HG03045 (cell line): ENCODE data around the gene CAPN9.
"Not testable (repeated sequence)": the region's sequence is repeated elsewhere in the genome, so short reads cannot be mapped to it uniquely, and the experiment has no call there.

Experiments used
- ATAC-seq: cut with Tn5 transposase; IDR thresholded peaks from one replicate; pipeline ENCODE4 v1.9.1; 2021; ENCODE audit warnings: mild to moderate bottlenecking, moderate library complexity; ENCODE audit not compliant: unreplicated experiment

Gene CAPN9, protein sequence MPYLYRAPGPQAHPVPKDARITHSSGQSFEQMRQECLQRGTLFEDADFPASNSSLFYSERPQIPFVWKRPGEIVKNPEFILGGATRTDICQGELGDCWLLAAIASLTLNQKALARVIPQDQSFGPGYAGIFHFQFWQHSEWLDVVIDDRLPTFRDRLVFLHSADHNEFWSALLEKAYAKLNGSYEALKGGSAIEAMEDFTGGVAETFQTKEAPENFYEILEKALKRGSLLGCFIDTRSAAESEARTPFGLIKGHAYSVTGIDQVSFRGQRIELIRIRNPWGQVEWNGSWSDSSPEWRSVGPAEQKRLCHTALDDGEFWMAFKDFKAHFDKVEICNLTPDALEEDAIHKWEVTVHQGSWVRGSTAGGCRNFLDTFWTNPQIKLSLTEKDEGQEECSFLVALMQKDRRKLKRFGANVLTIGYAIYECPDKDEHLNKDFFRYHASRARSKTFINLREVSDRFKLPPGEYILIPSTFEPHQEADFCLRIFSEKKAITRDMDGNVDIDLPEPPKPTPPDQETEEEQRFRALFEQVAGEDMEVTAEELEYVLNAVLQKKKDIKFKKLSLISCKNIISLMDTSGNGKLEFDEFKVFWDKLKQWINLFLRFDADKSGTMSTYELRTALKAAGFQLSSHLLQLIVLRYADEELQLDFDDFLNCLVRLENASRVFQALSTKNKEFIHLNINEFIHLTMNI

DNA sequence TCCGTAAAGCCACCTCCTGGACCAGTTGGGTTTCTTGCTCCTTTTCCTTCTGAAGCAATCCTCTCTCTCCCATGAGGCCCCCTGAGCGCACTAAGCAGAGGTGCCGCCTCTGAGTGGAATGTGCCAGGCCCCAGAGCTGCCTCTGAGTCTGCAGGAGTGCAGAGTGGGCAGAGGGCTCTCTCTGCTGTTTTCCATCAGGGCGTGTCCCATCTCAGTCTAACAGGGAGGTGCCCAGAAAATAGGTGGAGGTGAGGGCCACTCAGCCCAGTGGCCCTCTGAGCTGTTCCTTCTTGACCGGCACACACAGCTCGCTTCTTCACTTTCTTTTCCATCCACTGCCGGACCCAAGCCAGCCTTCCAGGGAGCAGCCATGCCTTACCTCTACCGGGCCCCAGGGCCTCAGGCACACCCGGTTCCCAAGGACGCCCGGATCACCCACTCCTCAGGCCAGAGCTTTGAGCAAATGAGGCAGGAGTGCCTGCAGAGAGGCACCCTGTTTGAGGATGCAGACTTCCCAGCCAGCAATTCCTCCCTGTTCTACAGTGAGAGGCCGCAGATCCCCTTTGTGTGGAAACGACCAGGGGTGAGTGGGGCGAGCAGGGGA is at the start of gene CAPN9:
TSS of gene CAPN9 (plus strand) at position 262 of the 604 bp plus-strand sequence. CDS start at position 371, 109 bp downstream.
- ATAC-seq, result no peak

DNA sequence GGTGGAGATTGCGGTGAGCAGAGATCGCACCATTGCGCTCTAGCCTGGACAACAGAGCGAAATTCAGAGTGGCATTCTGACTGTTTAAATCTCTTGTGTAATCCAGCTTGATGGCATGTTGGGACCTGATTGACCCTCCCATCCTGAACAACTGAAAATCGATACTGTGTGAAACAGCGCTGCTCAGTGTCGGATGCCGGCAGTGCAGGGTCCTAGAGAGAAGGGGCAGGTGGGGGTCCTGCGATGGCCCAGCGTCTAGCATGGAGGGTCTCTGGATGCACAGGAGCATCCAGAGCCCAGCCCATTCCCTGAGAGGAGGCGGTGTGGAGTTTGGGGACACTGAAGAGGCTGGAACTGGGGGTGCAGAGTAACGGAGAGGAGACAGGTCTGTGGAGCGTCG is 49.1 kb upstream of the CAPN9 start:
- no peak for ATAC-seq

DNA sequence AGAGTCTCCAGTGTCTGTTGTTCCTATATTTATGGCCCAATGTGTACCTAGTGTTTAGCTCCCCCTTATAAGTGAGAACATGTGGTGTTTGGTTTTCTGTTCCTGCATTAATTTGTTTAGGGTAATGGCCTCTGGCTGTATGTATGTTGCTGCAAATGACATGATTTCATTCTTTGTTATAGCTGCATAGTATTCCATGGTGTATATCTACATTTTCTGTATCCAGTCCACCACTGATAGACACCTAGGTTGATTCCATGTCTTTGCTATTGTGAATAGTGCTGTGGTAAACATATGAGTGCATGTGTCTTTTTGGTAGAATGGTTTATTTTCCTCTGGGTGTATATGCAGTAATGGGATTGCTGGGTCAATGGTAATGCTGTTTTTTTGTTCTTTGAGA is 48.2 kb upstream of the CAPN9 start:
- not testable (repeated sequence) for ATAC-seq

DNA sequence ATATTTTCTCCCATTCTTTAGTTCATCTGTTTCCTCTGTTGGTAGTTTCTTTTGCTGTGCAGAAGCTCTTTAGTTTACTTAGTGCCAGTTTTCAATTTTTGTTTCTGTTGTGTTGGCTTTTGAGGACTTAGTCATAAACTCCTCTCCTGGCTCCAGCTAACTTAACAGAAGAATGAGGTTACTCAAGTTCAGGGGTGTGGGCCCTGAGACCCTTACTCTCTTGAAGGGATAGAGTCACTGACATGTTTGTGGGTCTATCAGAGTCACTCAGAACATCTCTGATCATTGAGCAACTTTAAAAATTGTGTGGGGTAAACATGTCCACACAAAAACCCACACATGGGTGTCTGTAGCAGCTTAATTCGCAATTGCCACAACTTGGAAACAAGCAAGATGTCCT is 47.5 kb upstream of the CAPN9 start:
- ATAC-seq, result no peak

DNA sequence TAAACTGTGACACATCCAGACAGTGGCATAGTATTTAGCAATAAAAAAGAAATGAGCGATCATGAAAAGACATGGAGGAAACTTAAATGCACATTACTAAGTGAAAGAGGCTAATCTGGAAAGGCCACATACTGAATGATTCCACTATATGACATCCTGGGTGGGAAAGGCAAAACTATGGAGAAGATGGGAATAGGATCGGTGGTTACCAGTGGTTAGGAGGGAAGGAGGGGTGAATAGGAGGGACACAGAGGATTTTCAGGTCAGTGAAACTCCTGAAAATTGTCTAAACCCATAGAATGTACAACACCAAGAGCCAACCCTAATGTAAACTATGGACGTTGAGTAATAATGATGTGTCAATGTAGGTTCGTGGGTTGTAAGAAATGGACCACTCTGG is 47.1 kb upstream of the CAPN9 start:
- no peak for ATAC-seq

DNA sequence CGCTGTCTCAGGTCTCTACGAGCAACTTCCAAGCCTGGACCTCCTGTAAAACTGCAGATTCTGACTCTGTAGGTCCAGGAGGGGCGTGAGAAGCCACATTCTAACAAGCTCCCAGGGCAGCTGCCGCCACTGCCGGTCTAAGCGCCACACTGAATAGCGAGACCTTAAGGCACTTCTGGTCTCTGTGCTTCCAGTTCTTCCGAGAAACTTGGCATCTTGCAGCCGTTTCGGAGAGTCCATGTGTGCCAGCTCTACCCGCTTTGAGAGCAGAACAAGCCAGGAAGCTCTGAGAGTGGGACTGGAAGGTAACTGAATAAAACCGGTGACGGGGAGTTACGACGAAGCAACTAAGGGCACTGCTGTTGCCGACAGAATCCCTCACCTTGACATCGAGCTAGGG is 45.8 kb upstream of the CAPN9 start:
- ATAC-seq, result no peak

DNA sequence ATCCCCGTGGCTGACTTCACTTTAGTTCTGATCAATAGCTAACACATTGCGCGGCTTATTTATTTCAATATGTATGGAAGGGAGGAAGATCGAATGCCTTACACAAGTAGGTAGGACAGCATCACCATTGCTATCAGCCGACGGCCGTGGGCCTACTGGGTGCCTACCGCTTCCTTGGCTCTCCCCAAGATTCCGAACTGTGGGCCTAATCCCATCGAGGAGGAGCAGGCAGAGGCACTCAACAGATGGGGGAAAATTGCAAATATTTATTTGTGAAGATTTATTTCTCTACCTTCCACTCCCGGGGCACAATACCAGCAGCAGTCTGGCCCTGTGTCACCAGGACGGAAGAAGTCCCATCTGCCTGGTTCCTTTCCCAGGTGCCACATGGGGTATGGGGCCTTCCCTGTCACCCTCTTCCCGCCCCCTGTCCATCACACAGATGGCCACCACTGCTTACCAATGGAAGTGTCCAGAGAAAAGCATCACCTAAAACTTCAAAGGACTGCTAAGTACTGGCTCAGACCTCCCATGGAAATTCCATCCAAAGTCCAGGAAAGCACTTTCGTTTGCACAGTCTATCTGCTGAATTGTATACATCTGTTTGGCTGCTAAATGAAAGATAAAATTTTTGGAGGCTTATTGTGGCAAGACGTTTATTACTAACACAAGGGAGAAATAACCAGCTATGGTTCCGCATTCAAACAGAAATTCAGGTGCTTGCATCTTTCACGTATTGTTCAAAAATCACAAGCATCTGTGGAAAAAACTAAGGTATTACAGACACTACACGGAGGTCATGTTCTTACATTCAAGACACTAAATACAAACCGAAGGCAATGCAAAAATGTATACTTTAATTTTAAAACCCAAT is 45.1 kb upstream of the CAPN9 start:
- ATAC-seq, result no peak

DNA sequence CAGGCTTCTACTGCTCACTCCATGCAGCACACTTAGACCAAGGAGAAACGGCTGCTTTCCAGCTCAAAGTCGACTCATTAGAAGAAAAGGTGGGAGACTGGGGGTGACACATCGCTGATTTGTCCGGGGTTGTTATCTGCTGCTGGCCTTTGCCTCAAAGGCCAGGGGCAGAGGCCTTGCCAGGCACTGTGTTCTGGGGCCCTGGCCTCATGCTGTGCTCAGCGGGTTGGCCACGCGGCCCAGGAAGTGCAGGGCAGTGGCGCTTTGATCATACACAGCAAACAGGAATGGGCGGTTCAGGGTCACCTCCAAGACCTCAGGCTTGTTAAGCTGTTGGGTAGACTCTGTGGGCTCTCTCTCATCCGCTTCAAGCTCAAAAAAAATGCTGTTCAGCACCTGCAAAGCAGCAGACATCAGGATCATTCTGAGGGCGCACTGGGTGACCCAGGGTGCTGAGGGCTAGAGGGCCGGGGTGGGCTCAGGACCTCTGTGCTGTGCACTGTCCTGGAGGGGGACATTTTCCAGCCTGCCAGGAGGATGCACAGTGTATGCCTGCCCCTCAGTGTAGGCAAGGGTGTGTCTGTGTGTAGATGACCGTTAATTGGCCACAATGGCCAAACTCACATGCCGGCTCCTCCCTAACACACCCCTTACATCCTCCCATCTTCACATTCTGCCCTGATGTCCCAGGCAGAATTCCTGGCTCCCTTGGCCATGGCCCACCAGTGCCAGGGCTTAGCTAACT is 44.1 kb upstream of the CAPN9 start:
- no peak for ATAC-seq

DNA sequence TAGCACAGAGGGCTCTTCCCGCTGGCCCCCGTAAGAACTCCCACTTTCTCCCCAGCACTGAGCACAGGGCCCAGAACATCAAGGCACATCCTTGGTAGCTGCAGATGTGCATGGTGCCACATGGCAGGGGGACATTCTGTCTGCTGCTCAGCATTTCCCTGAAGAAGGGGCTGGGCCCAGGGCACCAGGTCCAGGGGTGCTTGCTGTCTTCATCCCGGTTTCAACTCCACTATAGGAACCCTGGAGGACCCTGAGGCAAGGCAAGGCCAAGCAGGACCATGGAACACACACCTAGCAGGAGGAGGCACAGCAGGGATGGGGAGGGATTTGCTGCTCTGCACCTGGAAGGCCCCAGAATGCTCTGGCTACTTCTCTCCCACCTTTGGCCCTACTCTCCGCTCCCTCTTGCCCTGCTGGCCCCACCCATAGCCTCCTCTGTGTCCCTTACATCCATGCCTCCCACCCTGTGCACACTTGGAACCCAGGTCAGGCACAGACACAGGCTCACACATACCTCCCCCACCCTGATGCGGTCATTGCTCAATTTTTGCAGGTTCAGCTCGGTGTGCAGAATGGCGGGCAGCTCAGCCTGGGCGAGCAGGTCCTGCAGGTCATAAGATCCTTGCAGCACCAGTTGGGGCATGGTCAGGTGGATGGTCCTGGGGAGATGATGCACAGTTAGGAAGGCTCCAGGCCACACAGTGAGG is 43.4 kb upstream of the CAPN9 start:
- no peak for ATAC-seq

DNA sequence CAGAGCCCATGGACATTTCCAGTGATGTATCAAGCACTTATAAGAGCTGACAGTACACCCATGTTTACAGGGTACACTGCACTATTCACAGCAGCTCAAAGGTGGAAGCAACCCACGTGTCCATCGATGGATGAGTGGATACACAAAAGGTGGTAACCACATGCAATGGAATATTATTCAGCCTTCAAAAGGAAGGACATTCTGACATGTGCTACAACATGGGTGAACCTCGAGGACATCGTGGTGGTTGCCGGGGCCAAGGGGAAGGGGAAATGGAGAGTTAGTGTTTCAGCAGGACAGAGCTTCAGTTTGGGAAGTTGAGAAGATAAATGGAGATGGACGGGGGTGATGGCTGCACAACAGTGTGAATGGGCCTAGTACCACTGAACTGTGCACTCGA is 42.4 kb upstream of the CAPN9 start:
- ATAC-seq, result no peak

DNA sequence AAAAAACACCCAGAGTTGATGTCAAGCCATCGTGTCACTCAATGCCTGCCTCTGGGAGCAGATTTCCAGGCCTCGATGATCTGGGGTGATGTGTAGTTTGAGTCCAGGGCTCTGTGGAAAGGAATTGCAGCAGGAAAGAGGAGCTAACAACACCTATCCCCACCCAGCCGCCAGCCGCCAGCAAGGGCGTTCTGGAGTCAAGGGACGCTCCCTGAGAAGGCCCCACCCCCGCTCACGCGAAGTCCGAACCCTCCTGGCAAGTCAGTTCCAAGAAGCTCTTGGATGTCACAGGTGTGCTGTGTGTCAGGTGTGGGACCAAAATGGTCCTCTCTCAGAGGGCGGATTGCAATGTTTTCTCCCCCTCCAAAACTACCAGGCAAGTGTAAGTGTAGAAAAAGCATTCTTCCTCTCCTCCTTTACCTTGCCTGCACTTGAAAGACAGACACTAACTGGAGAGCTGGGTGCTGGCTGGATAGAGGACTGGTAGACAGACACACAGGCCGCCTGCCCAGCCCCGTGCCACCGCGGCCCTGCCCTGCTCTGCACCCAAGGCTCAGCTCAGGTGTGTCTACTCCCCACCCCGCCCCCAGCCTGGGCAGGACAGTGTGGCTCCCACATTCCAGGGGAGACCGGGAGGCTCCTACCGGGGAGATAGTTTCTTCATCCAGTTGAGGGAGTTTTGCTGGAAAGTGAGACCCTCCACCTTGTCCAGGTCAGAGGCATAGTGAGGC is 41.7 kb upstream of the CAPN9 start:
- ATAC-seq, result no peak

DNA sequence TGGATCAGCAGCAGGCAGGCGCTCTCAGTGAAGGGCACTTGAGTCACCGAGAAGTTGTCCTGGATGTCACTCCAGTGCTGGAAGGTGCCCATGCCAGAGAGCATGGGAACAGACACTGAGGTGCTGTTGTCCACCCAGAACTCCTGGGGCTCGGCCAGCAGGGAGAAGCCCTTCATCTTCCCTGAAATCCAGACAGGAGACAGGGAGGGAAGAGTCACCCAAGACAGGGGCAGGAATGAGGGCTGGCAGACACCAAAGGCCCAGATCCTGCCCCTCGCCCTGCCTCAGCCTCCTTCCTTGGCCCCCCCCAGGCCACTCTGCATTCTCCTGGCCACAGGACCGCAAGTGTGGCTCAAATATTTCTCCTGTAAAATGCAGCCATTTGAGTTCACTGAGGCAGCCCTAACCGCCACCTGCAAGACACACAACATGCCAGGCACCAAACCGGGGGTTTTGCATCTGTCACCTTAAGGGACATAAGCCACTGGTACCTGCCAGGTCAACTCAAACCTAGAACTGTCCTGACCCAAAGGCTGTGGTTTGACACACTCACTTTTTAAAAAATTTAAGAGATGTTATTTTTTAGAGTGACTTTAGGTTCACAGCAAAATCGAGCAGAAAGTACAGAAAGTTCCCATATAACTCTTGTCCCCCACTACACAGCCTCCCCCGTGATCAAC is 41.0 kb upstream of the CAPN9 start:
- no peak for ATAC-seq

DNA sequence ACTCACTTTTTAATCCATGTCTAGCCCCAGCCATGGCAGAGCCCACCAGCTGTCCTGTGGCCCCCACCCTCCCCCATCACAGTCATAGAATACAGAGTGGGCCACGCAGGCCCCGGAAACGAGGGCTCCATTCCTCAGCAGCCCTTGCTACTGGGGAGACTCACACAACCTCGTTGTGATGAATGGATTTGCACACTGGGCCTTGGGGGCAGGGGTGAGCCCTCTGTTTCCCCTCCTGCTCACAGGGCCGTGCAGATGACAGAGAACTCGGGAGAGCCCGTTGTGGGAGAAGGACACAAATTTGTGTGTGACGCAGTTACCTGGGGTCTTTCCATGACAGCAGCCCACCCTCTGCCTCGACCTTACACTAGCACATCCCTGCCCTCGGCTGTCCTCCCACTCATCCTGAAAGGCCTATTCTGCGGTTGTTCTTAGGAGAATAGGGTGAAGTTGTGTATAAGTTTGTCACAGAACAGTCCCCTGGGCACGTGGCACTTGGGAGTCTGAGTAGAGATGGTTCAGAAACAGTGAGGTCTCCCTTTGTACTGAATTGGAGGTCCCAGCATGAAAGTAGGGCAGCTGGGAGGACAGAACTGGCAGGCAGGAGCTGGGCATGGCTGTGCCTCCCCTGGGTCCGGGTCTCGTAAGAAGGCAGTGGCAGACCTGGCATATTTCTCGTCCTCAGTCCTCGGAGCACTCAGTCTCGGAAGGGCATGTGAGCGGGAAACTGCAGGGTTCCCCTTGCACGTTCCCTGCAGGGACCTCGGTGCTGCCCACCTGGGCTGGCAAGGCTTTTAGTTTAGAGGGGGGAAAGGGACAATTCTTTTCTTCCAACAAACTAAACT is 40.1 kb upstream of the CAPN9 start:
- no peak for ATAC-seq

DNA sequence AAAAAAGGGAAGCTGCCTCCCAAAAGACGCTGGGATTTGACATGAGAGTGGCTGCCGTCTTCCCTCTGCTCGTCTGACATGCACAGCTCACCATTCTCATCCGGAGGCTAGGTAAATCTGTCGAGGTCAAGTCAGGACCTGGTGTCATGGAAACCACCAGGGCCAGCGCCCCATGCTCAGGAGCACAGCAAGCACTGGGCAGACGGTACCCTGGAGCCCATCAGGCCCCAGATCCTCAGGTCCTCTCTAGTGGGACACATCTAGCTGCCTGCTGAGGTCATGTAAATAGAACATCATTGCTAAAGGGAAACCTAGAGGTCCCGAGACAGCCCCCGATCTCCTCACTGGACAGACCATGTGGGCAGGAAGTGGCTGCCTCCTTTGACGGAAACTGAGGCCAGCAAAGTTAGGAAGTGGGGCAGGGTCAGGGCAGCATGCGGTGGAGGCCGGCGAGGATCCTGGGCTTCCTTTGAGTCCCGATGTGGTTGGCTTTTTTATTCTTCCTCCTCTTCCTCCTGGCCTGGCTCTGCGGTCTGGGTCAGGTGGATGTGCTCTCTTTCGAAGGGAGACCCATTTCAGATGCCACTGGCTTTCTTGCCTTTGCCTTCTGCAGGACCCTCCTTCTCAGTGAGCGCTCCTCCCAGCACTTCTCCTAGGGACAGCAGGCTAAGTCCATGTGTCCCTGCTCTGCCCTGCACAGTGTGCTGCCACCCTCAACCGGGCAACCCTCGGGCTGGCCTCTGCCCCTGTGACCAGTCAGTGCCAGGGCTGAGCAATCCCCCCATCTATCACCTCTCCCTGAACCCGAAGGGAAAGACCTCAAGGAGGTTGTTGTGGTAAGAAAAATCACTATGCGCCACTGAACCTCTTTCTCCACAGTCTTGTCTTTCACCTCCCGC is 39.2 kb upstream of the CAPN9 start:
- no peak for ATAC-seq

DNA sequence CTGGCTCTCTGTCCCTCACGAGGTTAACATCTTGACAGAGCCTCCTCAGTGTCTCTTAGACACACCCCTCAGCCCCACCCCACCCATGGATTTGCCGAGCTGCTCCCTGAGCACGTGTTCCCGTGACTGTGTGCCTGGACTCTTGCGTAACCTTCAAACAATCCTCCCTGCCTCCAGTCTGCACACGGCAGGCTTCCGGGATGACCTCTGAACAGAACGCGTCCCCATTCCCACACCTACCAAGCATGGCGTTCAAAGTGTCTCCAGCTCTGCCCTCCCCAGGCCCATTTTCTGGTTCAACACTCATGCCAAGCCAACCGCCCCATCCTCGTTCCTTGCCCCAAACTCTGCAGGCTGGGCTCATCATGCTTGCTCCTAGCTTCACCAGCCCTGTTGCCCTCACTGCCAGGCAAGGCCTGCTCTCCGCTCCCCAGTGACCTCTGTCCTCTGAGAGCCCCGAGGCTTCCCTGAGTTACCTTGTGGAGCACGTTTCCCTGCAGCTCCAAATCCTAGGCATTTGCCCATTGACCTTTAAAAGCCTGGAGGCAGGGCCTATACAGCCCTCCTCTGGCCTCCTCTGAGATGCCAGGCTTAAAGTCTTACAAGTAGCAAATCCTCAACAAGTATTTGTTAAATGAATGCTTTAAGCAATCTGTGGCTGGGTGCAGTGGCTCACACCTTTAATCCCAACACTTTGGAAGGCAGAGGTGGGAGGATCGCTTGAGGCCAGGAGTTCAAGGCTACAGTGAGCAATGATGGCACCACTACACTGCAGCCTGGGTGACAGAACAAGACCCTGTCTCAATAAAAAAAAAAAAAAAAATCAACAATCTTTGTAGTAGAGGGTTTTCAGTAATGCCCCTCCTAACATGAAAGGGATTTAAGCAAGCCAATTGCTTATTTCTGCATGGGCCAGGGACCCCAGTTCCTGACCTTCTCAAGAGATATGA is 38.3 kb upstream of the CAPN9 start:
- no peak for ATAC-seq
